Adrenal gland (tissue), 12 donors: ENCODE measurements around the gene VWA1. TPM values are rescaled to one million over a fixed set of nuclear protein-coding genes. Genes with fewer than 3 reads are reported as not detected.

ENCODE experiments used
- DNase-seq, 7 donors: peaks; one replicate each; pipeline ENCODE4 v3.0.0-alpha.2; 2019 to 2020
- H3K27ac ChIP-seq, 5 donors: fragments of 200-600 bp; sonication (generic) in 4 of 5; 1 replicate in 3 of 5; 2 replicates in 2 of 5; pipeline versions ENCODE4 v1.5.1 to v1.8.0; 2016 to 2020; ENCODE audit warnings: mild to moderate bottlenecking in 1 of 5
- H3K27me3 ChIP-seq: fragments of 200-600 bp; 2 replicates; pipeline ENCODE4 v1.8.0; 2021
- H3K36me3 ChIP-seq, 2 donors: fragments of 200-600 bp; replicated peaks in 1 of 2; 1 replicate in 1 of 2; 2 replicates in 1 of 2; pipeline versions ENCODE4 v1.5.1 to v1.8.0; 2018 to 2022
- H3K4me1 ChIP-seq, 2 donors: fragments of 200-600 bp; replicated peaks in 1 of 2; 1 replicate in 1 of 2; 2 replicates in 1 of 2; pipeline versions ENCODE4 v1.5.1 to v1.8.0; 2018 to 2021
- H3K4me3 ChIP-seq, 4 donors: fragments of 200-600 bp; sonication (generic) in 3 of 4; one replicate each; pipeline ENCODE4 v1.5.1; 2016 to 2018
- H3K9me3 ChIP-seq, 3 donors: fragments of 200-600 bp; sonication (generic) in 1 of 3; replicated peaks in 1 of 3; 1 replicate in 2 of 3; 2 replicates in 1 of 3; pipeline versions ENCODE4 v1.5.1 to v1.8.0; 2016 to 2021
- CTCF ChIP-seq, 6 experiments: fragments of 450-650 bp in 4 of 6; fragments of 200-600 bp in 2 of 6; sonication (generic) in 1 of 6; IDR thresholded peaks; 1 replicate in 5 of 6; 2 replicates in 1 of 6; pipeline versions ENCODE4 v1.5.1 to v1.8.0; 2016 to 2021; ENCODE audit warnings: antibody characterized with exemption in 6 of 6, mild to moderate bottlenecking in 2 of 6, moderate library complexity in 1 of 6
- POLR2A ChIP-seq, 2 donors: fragments of 450-650 bp; IDR thresholded peaks; one replicate each; pipeline ENCODE4 v1.6.1; 2017; ENCODE audit warnings: antibody characterized with exemption in 2 of 2, mild to moderate bottlenecking in 2 of 2, moderate library complexity in 1 of 2
- WGBS, 4 donors: extraction: QIAGEN DNeasy Blood & Tissue Kit in 2 of 4; methylation state at CpG; one replicate each; pipeline versions ENCODE4 v1.1.5 to v1.1.7; 2013 to 2017; 5-methylcytosine and 5-hydroxymethylcytosine counted together
- intact Hi-C, 2 donors: fragments of 100-400 bp; cut with DNase I; formaldehyde crosslinking; loops; one replicate each; pipeline versions ENCODE4 v1.14.1 to v1.15.0; 2022 to 2023
- polyA plus RNA-seq, 3 donors: library from polyadenylated mRNA; stranded (reverse); fragments of 200-250 nt in 2 of 3; fragments of 350-450 nt in 1 of 3; fragmentation: Illumina TruSeq in 1 of 3; extraction: RNeasy Lipid Tissue Mini Kit (QIAGEN cat#74804) in 1 of 3; gene quantifications; one replicate each; pipeline ENCODE4 v1.2.3, GENCODE V29; 2013 to 2014
- total RNA-seq, 9 donors: library from RNA; depleted of rRNA in 4 of 9; stranded (reverse); fragments of >200 nt in 4 of 9; fragments of 120-200 nt in 1 of 9; fragmentation: NEBNext Ultra II Directional in 1 of 9; extraction: Animal tissue kit (Norgen Biotek cat#: 25700) in 1 of 9; gene quantifications; one replicate each; pipeline versions ENCODE4 v1.1.0 to v1.2.4, GENCODE V29; 2013 to 2023
- donor health status: healthy with polysubstance abuse.
- donor health status: Bipolar disorder and iron deficiency.
- donor health status: DM: yes; HTN: yes; CAD: no.
- donor health status: DM: no; HTN: no; CAD: no.
- donor health status: DM: no; HTN: no; CAD: no.
- donor health status: DM: yes; HTN: yes; CAD: no.

The VWA1 gene
- total and polyA plus RNA-seq, 12 donors: 0.99 to 49.0 (median 29.3) TPM

GRCh38 chr1:1420654-1421141 lies 14.8 kb upstream of the VWA1 start:
- WGBS, 4 donors: 69 to 93% (median 70%) methylated on average over 3 to 12 of the region's 12 CpGs; no CpG with 5 or more reads in 1 of the 4 donors
- intact Hi-C loops: no loop called here
- H3K4me3 ChIP-seq: no peak overlapping the region

GRCh38 chr1:1421147-1421906 lies 14.2 kb upstream of the VWA1 start, which contains the start of gene ANKRD65:
ANKRD65 (minus strand) TSS chr1:1421276; CDS start chr1:1421005, 271 bp downstream.
- DNase-seq: no peak
- Histone ChIP-seq H3K27me3 (no peaks in the 10 kb centered on the region), H3K4me1 (no peaks in the 10 kb centered on the region), H3K36me3 (no peaks in the 10 kb centered on the region), H3K9me3 (no peaks in the 10 kb centered on the region), H3K4me3 (peak within 1 kb of the TSS in 1 of 4 donors; percentile 32), H3K27ac (peak within 1 kb of the TSS in 1 of 5 donors; percentile 40)
- intact Hi-C loops: no loop called here
- WGBS, 4 donors: 62 to 82% (median 77%) methylated on average over 3 to 18 of the region's 18 CpGs
- TF ChIP-seq CTCF (IDR thresholded peaks at IDR 0.05) (no peak), POLR2A (IDR thresholded peaks at IDR 0.05) (no peak)

More at GRCh38 chr1:1420654-1421141, 14.8 kb upstream of the VWA1 start:
- no peaks in the 10 kb centered on the region for H3K9me3 ChIP-seq
- TF ChIP-seq POLR2A (IDR thresholded peaks at IDR 0.05) (no peak), CTCF (IDR thresholded peaks at IDR 0.05) (no peak)
- no peaks in the 10 kb centered on the region for H3K4me1 ChIP-seq
- H3K36me3 ChIP-seq: no peaks in the 10 kb centered on the region
- H3K27me3 ChIP-seq: no peaks in the 10 kb centered on the region
- H3K27ac ChIP-seq: no peak overlapping the region
- no peak for DNase-seq

- TF ChIP-seq POLR2A (IDR thresholded peaks at IDR 0.05): no peak
- no peak for TF ChIP-seq CTCF (IDR thresholded peaks at IDR 0.05)
- Histone ChIP-seq H3K36me3 (no peaks in the 10 kb centered on the region), H3K27ac (no peak overlapping the region), H3K9me3 (no peaks in the 10 kb centered on the region), H3K4me3 (no peak overlapping the region), H3K4me1 (no peaks in the 10 kb centered on the region), H3K27me3 (no peaks in the 10 kb centered on the region)
- WGBS, 4 donors: 84 to 92% (median 88%) methylated on average over 4 to 7 of the region's 7 CpGs
- no peak for DNase-seq
- intact Hi-C loops: no loop called here
Observed at GRCh38 chr1:1421907-1422464, 13.5 kb upstream of the VWA1 start.

- no peak for TF ChIP-seq POLR2A (IDR thresholded peaks at IDR 0.05)
- TF ChIP-seq CTCF (IDR thresholded peaks at IDR 0.05): no peak
- Histone ChIP-seq H3K9me3 (no peaks in the 10 kb centered on the region), H3K4me1 (no peaks in the 10 kb centered on the region), H3K27me3 (no peaks in the 10 kb centered on the region), H3K4me3 (no peak overlapping the region), H3K36me3 (no peaks in the 10 kb centered on the region), H3K27ac (no peak overlapping the region)
- intact Hi-C loops: no loop called here
- DNase-seq: peak in 1 of 7 donors; percentile 7
- 59 to 64% (median 63%) methylated on average over 14 to 29 of the region's 29 CpGs for WGBS, 4 donors
Observed at GRCh38 chr1:1422465-1423244, 12.8 kb upstream of the VWA1 start.
